Forelimb muscle (tissue), 1 donor: ENCODE results near the gene TMEM89. TPM values are rescaled to one million over a fixed set of nuclear protein-coding genes. Genes with fewer than 3 reads are reported as not detected.

Source experiments
- DNase-seq: peaks from one replicate; pipeline ENCODE4 v3.0.0-alpha.2; 2013; ENCODE audit warnings: low read depth
- polyA plus RNA-seq: library from polyadenylated mRNA; unstranded; fragments of 120-200 nt; gene quantifications from one replicate; pipeline ENCODE4 v1.2.1, GENCODE V29; 2013; ENCODE audit not compliant: insufficient read length

TMEM89 gene
- not detected for polyA plus RNA-seq

- DNase-seq: no peak
Observed at GRCh38 chr3:48621461-48621869, at the start of gene TMEM89. Gene TMEM89 (minus strand): TSS chr3:48621769. CDS start chr3:48621756, 13 bp downstream.

GRCh38 chr3:48664929-48665328 is 43.4 kb upstream of the TMEM89 start:
- DNase-seq: no peak

GRCh38 chr3:48664313-48664644 is 42.7 kb upstream of the TMEM89 start:
- DNase-seq: no peak

- no peak for DNase-seq
Observed at GRCh38 chr3:48663489-48664312, 42.1 kb upstream of the TMEM89 start.

GRCh38 chr3:48662753-48663488 is 41.4 kb upstream of the TMEM89 start, which contains the start of gene CELSR3:
Gene CELSR3 (minus strand): TSS chr3:48662886. CDS start chr3:48662634, 252 bp downstream.
- no peak for DNase-seq

GRCh38 chr3:48662145-48662752 is 40.7 kb upstream of the TMEM89 start:
- no peak for DNase-seq

- DNase-seq: no peak
Observed at GRCh38 chr3:48661501-48662144, 40.1 kb upstream of the TMEM89 start.

- no peak for DNase-seq
Observed at GRCh38 chr3:48660800-48661400, 39.3 kb upstream of the TMEM89 start.

GRCh38 chr3:48656841-48657281 is 35.3 kb upstream of the TMEM89 start:
- DNase-seq: no peak

GRCh38 chr3:48656061-48656840 is 34.7 kb upstream of the TMEM89 start:
- DNase-seq: no peak

- DNase-seq: no peak
Observed at GRCh38 chr3:48655606-48656005, 34.0 kb upstream of the TMEM89 start.

- no peak for DNase-seq
Observed at GRCh38 chr3:48655063-48655462, 33.5 kb upstream of the TMEM89 start.

GRCh38 chr3:48652923-48653715 is 31.6 kb upstream of the TMEM89 start:
- DNase-seq: no peak

GRCh38 chr3:48651771-48652170 is 30.2 kb upstream of the TMEM89 start:
- no peak for DNase-seq

GRCh38 chr3:48650723-48651122 is 29.2 kb upstream of the TMEM89 start:
- DNase-seq: no peak

- no peak for DNase-seq
Observed at GRCh38 chr3:48648188-48648850, 26.8 kb upstream of the TMEM89 start.

GRCh38 chr3:48647714-48648113 is 26.1 kb upstream of the TMEM89 start:
- no peak for DNase-seq

GRCh38 chr3:48644898-48645760 is 23.6 kb upstream of the TMEM89 start:
- no peak for DNase-seq
